Heart left ventricle (tissue), 16 donors: Measurements from ENCODE around the gene SETBP1. TPM values are rescaled to one million over a fixed set of nuclear protein-coding genes. Genes with fewer than 3 reads are reported as not detected.
"Not testable (repeated sequence)": the region's sequence is repeated elsewhere in the genome, so short reads cannot be mapped to it uniquely, and the experiment has no call there.

ENCODE experiments used
- ATAC-seq, 4 donors: fragments of 200-7000 bp; cut with Tn5 transposase; one replicate each; pipeline ENCODE4 v1.9.1; 2020 to 2022; ENCODE audit warnings: moderate library complexity in 4 of 4, mild to moderate bottlenecking in 3 of 4, moderate number of reproducible peaks in 1 of 4
- DNase-seq, 5 donors: peaks; one replicate each; pipeline ENCODE4 v3.0.0-alpha.2; 2020
- H3K27ac ChIP-seq, 12 donors: fragments of 200-600 bp; sonication (generic) in 4 of 12; one replicate each; pipeline versions ENCODE4 v1.5.0 to v1.8.0; 2016 to 2022; ENCODE audit warnings: mild to moderate bottlenecking in 2 of 12
- H3K27me3 ChIP-seq, 9 donors: fragments of 200-600 bp; sonication (generic) in 2 of 9; one replicate each; pipeline versions ENCODE4 v1.5.1 to v1.8.0; 2016 to 2022; ENCODE audit warnings: mild to moderate bottlenecking in 3 of 9
- H3K36me3 ChIP-seq, 9 donors: fragments of 200-600 bp; sonication (generic) in 2 of 9; one replicate each; pipeline versions ENCODE4 v1.5.0 to v1.8.0; 2018 to 2022; ENCODE audit warnings: mild to moderate bottlenecking in 2 of 9
- H3K4me1 ChIP-seq, 12 donors: fragments of 200-600 bp; sonication (generic) in 4 of 12; one replicate each; pipeline versions ENCODE4 v1.5.0 to v1.8.0; 2016 to 2022; ENCODE audit warnings: mild to moderate bottlenecking in 3 of 12
- H3K4me3 ChIP-seq, 12 donors: fragments of 200-600 bp; sonication (generic) in 4 of 12; one replicate each; pipeline versions ENCODE4 v1.5.0 to v1.8.0; 2017 to 2022; ENCODE audit warnings: mild to moderate bottlenecking in 9 of 12, moderate library complexity in 4 of 12
- H3K9me3 ChIP-seq, 12 donors: fragments of 200-600 bp; sonication (generic) in 4 of 12; one replicate each; pipeline versions ENCODE4 v1.5.0 to v1.8.0; 2016 to 2022; ENCODE audit warnings: mild to moderate bottlenecking in 1 of 12
- POLR2A ChIP-seq, 2 donors: fragments of 450-650 bp; IDR thresholded peaks; one replicate each; pipeline ENCODE4 v1.6.1; 2017; ENCODE audit warnings: antibody characterized with exemption in 2 of 2, mild to moderate bottlenecking in 2 of 2, moderate library complexity in 2 of 2
- WGBS, 4 donors: extraction: QIAGEN DNeasy Blood & Tissue Kit in 2 of 4; methylation state at CpG; one replicate each; pipeline versions ENCODE4 v1.1.5 to v1.1.7; 2013 to 2018; 5-methylcytosine and 5-hydroxymethylcytosine counted together
- intact Hi-C, 10 donors: fragments of 100-400 bp; cut with DNase I; formaldehyde crosslinking; loops; one replicate each; pipeline versions ENCODE4 v1.11.1 to v1.14.2; 2022
- polyA plus RNA-seq, 2 donors: library from polyadenylated mRNA; stranded (reverse); fragments of 200-250 nt; gene quantifications; one replicate each; pipeline ENCODE4 v1.2.3, GENCODE V29; 2013
- total RNA-seq, 9 donors: library from RNA; depleted of rRNA in 2 of 9; stranded (reverse); fragments of >200 nt in 2 of 9; fragmentation: NEBNext Ultra II Directional in 3 of 9; extraction: Animal tissue kit (Norgen Biotek cat#: 25700) in 3 of 9; gene quantifications; one replicate each; pipeline versions ENCODE4 v1.1.0 to v1.2.4, GENCODE V29; 2016 to 2023
- TF ChIP-seq, protein P1 (sequence below), 12 donors: fragments of 200-600 bp; sonication (generic) in 4 of 12; IDR thresholded peaks; one replicate each; pipeline versions ENCODE4 v1.5.0 to v1.8.0; 2018 to 2022; ENCODE audit warnings: antibody characterized with exemption in 12 of 12, mild to moderate bottlenecking in 5 of 12
- donor health status: ischemic (EF 13 %, LVEDD 7.1; RV severe dilation, severe dysfunction).
- donor health status: healthy with polysubstance abuse.
- donor health status: DM: no; HTN: yes; CAD: no.
- donor health status: DM: no; HTN: no; CAD: no.
- donor health status: ischemic (EF 25% LVEDD 6.9; RV normal size, moderate dysfunction).
- donor health status: ischemic (EF 25% LVEDD 5.7; RV mildly dilated, moderate dysfunction).
- donor health status: healthy.
- donor health status: DM: yes; HTN: yes; CAD: no.
- donor health status: ischemic (EF 35%, LVEDD 5.7; RV mildly dilated, moderate dysfunction).
- donor health status: nonischemic (EF 11% LVEDD 7.7; RV severe dilation, severe dysfunction).
- donor health status: DM: yes; HTN: yes; CAD: no.
- donor health status: PGD.
- donor health status: ischemic (EF 29% LVEDD 5.4; RV normal size, mild dysfunction).
- donor health status: nonischemic (EF 23%, LVEDD 6.1; RV moderate dilation, normal function).

The SETBP1 gene
- total and polyA plus RNA-seq, 11 donors, result 1.2 to 10.6 (median 5.5) TPM

DNA sequence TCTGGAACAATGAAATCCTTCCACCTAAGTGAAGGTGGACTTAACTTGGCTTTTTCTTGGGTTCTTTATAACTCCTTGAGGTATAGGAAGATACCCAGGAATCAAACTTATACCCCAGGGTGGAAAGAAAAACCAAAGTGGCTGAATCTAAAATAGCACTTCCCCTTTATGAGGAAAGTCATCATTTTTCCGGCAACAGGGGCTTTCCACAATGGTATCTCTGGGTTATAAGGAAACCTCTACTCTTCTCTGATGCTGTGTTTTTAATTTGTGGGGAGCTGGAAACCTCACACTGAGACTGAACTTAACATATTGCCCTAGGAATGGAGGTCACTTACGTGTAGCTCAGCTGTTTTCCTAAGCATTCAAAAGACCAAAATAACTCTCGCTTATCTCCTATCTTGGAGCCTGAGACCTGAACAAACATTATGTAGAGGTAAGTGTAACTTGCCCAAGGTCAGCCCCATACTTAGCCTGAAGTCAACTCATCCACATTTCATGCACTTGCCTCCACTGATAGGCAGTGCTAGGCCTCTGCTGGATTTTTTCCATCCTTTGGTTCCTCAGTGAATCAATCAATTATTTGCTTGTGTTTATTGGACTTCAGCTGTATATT lies 117.9 kb downstream of the SETBP1 start:
- intact Hi-C loops, result loop anchor here in 3 of 10 donors (5.0 to 10.0 kb wide), 3 partner anchors 86 to 116 kb away; partner anchors contain the start of gene SETBP1 (in 2 of the 3)
- ATAC-seq, result peak in 3 of 4 donors; percentile 36 to 65 (median 44)
- peaks cover 0 to 3% (median 0%) of the 10 kb centered on the region in 12 donors for H3K9me3 ChIP-seq

DNA sequence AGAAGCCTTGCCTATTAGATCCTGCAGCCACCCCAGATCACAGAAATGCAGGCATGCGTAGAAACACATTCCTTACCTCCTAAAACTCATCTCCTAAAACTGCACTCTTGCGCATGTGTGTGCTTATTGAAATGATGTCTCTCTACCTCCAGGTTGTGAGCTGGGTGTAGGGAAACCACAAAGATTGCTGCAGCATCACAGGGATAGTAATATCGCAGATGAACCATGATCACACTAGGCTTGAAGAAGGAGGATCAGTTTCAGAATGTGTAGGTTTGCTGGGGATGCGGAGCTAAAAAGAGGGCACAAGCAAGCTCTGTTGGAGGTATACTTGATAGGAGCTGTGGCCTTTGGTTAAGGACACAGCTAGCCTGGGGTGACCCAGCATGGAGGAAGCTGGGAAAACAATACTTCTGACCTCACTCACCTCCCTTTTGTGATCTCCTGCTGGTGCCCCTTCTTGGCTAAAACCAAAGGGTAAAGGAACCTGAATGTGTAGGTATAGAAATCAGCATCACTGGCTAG lies 118.8 kb downstream of the SETBP1 start:
- no peaks in the 10 kb centered on the region for H3K27me3 ChIP-seq
- DNase-seq (no peak), ATAC-seq (no peak)
- no peaks in the 10 kb centered on the region for H3K36me3 ChIP-seq
- intact Hi-C loops, result loop anchor here in 3 of 10 donors (5.0 to 10.0 kb wide), 3 partner anchors 85 to 117 kb away; partner anchors contain the start of gene SETBP1 (in 2 of the 3)
- H3K27ac ChIP-seq, result no peak overlapping the region
- H3K9me3 ChIP-seq, result peaks cover 0 to 3% (median 0%) of the 10 kb centered on the region in 12 donors
- H3K4me3 ChIP-seq, result no peak overlapping the region
- TF ChIP-seq, protein P1, sequence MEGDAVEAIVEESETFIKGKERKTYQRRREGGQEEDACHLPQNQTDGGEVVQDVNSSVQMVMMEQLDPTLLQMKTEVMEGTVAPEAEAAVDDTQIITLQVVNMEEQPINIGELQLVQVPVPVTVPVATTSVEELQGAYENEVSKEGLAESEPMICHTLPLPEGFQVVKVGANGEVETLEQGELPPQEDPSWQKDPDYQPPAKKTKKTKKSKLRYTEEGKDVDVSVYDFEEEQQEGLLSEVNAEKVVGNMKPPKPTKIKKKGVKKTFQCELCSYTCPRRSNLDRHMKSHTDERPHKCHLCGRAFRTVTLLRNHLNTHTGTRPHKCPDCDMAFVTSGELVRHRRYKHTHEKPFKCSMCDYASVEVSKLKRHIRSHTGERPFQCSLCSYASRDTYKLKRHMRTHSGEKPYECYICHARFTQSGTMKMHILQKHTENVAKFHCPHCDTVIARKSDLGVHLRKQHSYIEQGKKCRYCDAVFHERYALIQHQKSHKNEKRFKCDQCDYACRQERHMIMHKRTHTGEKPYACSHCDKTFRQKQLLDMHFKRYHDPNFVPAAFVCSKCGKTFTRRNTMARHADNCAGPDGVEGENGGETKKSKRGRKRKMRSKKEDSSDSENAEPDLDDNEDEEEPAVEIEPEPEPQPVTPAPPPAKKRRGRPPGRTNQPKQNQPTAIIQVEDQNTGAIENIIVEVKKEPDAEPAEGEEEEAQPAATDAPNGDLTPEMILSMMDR (IDR thresholded peaks at IDR 0.05), result no peak
- TF ChIP-seq POLR2A (IDR thresholded peaks at IDR 0.05), result no peak
- peaks cover 0 to 52% (median 37%) of the 10 kb centered on the region in 12 donors for H3K4me1 ChIP-seq
- 98% methylated on average over 4 of the region's 4 CpGs for WGBS, 4 donors

More for the DNA sequence above, 117.9 kb downstream of the SETBP1 start:
- Histone ChIP-seq H3K27me3 (no peaks in the 10 kb centered on the region), H3K4me1 (peaks cover 0 to 46% (median 37%) of the 10 kb centered on the region in 12 donors), H3K27ac (peak overlapping the region in 1 of 12 donors; percentile 42), H3K4me3 (no peak overlapping the region), H3K36me3 (no peaks in the 10 kb centered on the region)
- no peak for DNase-seq
- WGBS, 4 donors, result 43 to 56% (median 51%) methylated on average over 3 of the region's 3 CpGs
- TF ChIP-seq POLR2A (IDR thresholded peaks at IDR 0.05), result no peak
- TF ChIP-seq, protein P1 (IDR thresholded peaks at IDR 0.05), result no peak

DNA sequence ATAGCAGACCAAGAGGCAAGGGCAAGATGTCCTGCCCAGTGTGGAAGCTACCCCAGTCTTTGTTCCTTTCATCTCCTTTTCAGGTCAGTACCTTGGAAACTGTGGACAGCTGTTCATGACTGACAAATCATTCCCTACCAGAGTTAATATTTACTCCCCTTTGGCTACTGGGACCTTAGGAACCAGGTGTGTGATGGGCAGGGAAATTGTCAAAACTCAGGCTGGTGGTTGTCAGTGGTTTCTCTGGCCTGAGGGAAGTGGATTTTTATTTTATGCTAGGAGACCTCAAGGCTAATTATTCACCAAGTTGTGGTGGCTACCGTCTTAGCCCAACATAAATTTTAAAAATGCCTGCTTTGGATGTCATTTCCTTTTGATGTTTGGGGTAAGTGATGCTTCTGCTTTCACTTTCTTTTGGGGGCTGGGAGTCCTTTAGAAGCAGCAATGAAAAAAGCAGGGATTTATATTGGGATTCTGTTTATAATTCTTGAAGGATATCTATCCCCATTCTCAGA lies 119.3 kb downstream of the SETBP1 start:
- 45 to 71% (median 64%) methylated on average over 1 of the region's 1 CpG for WGBS, 4 donors
- DNase-seq (no peak), ATAC-seq (no peak)
- TF ChIP-seq, protein P1 (IDR thresholded peaks at IDR 0.05), result no peak
- TF ChIP-seq POLR2A (IDR thresholded peaks at IDR 0.05), result no peak
- Histone ChIP-seq H3K36me3 (no peaks in the 10 kb centered on the region), H3K9me3 (peaks cover 0 to 3% (median 0%) of the 10 kb centered on the region in 12 donors), H3K4me3 (no peak overlapping the region), H3K27ac (peak overlapping the region in 1 of 12 donors; percentile 30), H3K4me1 (peaks cover 0 to 57% (median 37%) of the 10 kb centered on the region in 12 donors), H3K27me3 (no peaks in the 10 kb centered on the region)
- intact Hi-C loops, result loop anchor here in 4 of 10 donors (5.0 to 10.0 kb wide), 3 partner anchors 85 to 118 kb away; partner anchors contain the start of gene SETBP1 (in 3 of the 4)

DNA sequence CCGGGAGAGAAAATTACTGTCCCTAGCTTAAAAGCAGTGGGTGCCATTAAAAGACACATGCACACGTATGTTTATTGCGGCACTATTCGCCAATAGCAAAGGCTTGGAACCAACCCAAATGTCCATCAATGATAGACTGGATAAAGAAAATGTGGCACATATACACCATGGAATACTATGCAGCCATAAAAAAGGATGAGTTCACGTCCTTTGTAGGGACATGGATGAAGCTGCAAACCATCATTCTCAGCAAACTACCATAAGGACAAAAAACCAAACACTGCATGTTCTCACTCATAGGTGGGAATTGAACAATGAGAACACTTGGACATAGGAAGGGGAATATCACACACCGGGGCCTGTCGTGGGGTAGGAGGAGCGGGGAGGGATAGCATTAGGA lies 120.1 kb downstream of the SETBP1 start:
- H3K27me3 ChIP-seq, H3K27ac ChIP-seq, H3K9me3 ChIP-seq, DNase-seq, H3K4me3 ChIP-seq, H3K36me3 ChIP-seq, ATAC-seq: not testable (repeated sequence)
- 96 to 99% (median 97%) methylated on average over 8 of the region's 8 CpGs for WGBS, 4 donors
- intact Hi-C loops, result loop anchor here in 1 of 10 donors (5.0 kb wide), 1 partner anchor 118 kb away; the partner anchor contains the start of gene SETBP1
- H3K4me1 ChIP-seq, result peaks cover 0 to 63% (median 37%) of the 10 kb centered on the region in 12 donors
